ENCODE data around the gene VWA3A. TPM values are rescaled to one million over a fixed set of nuclear protein-coding genes. Genes with fewer than 3 reads are reported as not detected.
A peak's percentile ranks its signal among the peaks of the same experiment; 100 is the strongest.
"Not testable (repeated sequence)": the region's sequence is repeated elsewhere in the genome, so short reads cannot be mapped to it uniquely, and the experiment has no call there.

Gene VWA3A
- total and polyA plus RNA-seq, 3 experiments from 2014 or later, result 0.04 to 0.16 TPM; not detected in 1

GRCh38 chr16:22117609-22118008, 25.3 kb downstream of the VWA3A start:
- ChIA-PET POLR2A (no interaction called here), CTCF (no interaction called here)
- no peaks in the 10 kb centered on the region for H3K4me1 ChIP-seq (ENCODE audit: insufficient read depth, low read length)
- no peaks in the 10 kb centered on the region for H3K4me1 Mint-ChIP-seq
- no peaks in the 10 kb centered on the region for H3K36me3 ChIP-seq (ENCODE audit: insufficient read depth, low read length)
- H3K4me3 ChIP-seq (ENCODE audit: low read length), result no peak overlapping the region
- H3K4me3 Mint-ChIP-seq, result no peak overlapping the region
- no peaks in the 10 kb centered on the region for H3K9me3 Mint-ChIP-seq
- no peaks in the 10 kb centered on the region for H3K27me3 ChIP-seq (ENCODE audit: insufficient read depth, low read length, poor library complexity, severe bottlenecking)
- no peaks in the 10 kb centered on the region for H3K9me3 ChIP-seq (ENCODE audit: low read length)
- H3K27ac ChIP-seq (ENCODE audit: low read depth, low read length), result no peak overlapping the region
- H3K36me3 Mint-ChIP-seq, result no peaks in the 10 kb centered on the region
- no peak overlapping the region for H3K27ac Mint-ChIP-seq
- DNase-seq, result no peak
- H3K27me3 Mint-ChIP-seq, result peaks cover 0 to 2% of the 10 kb centered on the region in 2 donors

DNA sequence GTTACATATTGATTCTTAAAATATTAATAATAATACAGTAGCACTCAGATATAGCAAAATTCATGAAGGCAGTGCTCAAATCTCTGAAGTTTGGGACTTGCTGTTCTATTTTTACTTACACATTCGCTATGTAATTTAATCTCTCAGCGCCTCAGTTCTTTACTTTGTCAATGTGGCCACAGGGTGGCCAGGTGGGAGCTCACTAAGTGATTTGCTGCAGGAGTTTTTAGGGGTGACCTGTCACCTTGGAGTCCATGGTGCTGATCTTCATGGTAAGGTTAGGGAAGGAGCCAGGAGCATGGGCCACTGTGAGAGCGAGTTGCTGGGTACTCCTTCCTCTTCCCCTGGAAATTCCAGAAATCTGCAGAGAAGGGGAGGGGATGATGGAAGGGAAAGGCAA, 28.1 kb downstream of the VWA3A start:
- Histone ChIP-seq H3K4me3 (ENCODE audit: low read length) (no peak overlapping the region), H3K9me3 (ENCODE audit: low read length) (no peaks in the 10 kb centered on the region), H3K4me1 (ENCODE audit: insufficient read depth, low read length) (no peaks in the 10 kb centered on the region), H3K27ac (ENCODE audit: low read depth, low read length) (no peak overlapping the region), H3K36me3 (ENCODE audit: insufficient read depth, low read length) (no peaks in the 10 kb centered on the region), H3K27me3 (ENCODE audit: insufficient read depth, low read length, poor library complexity, severe bottlenecking) (no peaks in the 10 kb centered on the region)
- ChIA-PET POLR2A (no interaction called here), CTCF (interaction anchor here (1.0 kb wide), 2 partner anchors 14 to 43 kb away, joined by 3 read pairs; no protein-coding TSS in a partner anchor)
- no peaks in the 10 kb centered on the region for H3K36me3 Mint-ChIP-seq
- H3K9me3 Mint-ChIP-seq, result no peaks in the 10 kb centered on the region
- H3K4me1 Mint-ChIP-seq, result no peaks in the 10 kb centered on the region
- DNase-seq, result no peak
- H3K27me3 Mint-ChIP-seq, result peaks cover 0 to 2% of the 10 kb centered on the region in 2 donors
- H3K4me3 Mint-ChIP-seq, result no peak overlapping the region
- no peak overlapping the region for H3K27ac Mint-ChIP-seq

GRCh38 chr16:22122239-22122638, 29.9 kb downstream of the VWA3A start:
- no peaks in the 10 kb centered on the region for H3K4me1 Mint-ChIP-seq
- CTCF ChIA-PET, result no interaction called here
- H3K4me3 Mint-ChIP-seq, result no peak overlapping the region
- peak overlapping the region in 1 of 8 donors; percentile 34 for H3K27ac Mint-ChIP-seq
- H3K27ac ChIP-seq (ENCODE audit: low read depth, low read length), result no peak overlapping the region
- no peaks in the 10 kb centered on the region for H3K36me3 Mint-ChIP-seq
- no peak overlapping the region for H3K4me3 ChIP-seq (ENCODE audit: low read length)
- H3K27me3 Mint-ChIP-seq, result peaks cover 0 to 5% of the 10 kb centered on the region in 2 donors
- POLR2A ChIA-PET, result no interaction called here
- H3K9me3 Mint-ChIP-seq, result no peaks in the 10 kb centered on the region
- H3K27me3 ChIP-seq (ENCODE audit: insufficient read depth, low read length, poor library complexity, severe bottlenecking), result no peaks in the 10 kb centered on the region
- H3K9me3 ChIP-seq (ENCODE audit: low read length), result no peaks in the 10 kb centered on the region
- no peak for DNase-seq
- H3K4me1 ChIP-seq (ENCODE audit: insufficient read depth, low read length), result no peaks in the 10 kb centered on the region
- H3K36me3 ChIP-seq (ENCODE audit: insufficient read depth, low read length), result no peaks in the 10 kb centered on the region

GRCh38 chr16:22123146-22123545, 30.8 kb downstream of the VWA3A start:
- Histone ChIP-seq H3K4me3 (ENCODE audit: low read length) (no peak overlapping the region), H3K9me3 (ENCODE audit: low read length) (no peaks in the 10 kb centered on the region), H3K27me3 (ENCODE audit: insufficient read depth, low read length, poor library complexity, severe bottlenecking) (no peaks in the 10 kb centered on the region), H3K27ac (ENCODE audit: low read depth, low read length) (no peak overlapping the region), H3K36me3 (ENCODE audit: insufficient read depth, low read length) (no peaks in the 10 kb centered on the region), H3K4me1 (ENCODE audit: insufficient read depth, low read length) (no peaks in the 10 kb centered on the region)
- H3K36me3 Mint-ChIP-seq, result peaks cover 0 to 5% (median 0%) of the 10 kb centered on the region in 3 donors
- no peak overlapping the region for H3K27ac Mint-ChIP-seq
- peaks cover 5% of the 10 kb centered on the region in 2 donors for H3K27me3 Mint-ChIP-seq
- peaks cover 0 to 3% (median 0%) of the 10 kb centered on the region in 5 donors for H3K9me3 Mint-ChIP-seq
- no peaks in the 10 kb centered on the region for H3K4me1 Mint-ChIP-seq
- ChIA-PET POLR2A (no interaction called here), CTCF (no interaction called here)
- DNase-seq, result no peak
- no peak overlapping the region for H3K4me3 Mint-ChIP-seq

DNA sequence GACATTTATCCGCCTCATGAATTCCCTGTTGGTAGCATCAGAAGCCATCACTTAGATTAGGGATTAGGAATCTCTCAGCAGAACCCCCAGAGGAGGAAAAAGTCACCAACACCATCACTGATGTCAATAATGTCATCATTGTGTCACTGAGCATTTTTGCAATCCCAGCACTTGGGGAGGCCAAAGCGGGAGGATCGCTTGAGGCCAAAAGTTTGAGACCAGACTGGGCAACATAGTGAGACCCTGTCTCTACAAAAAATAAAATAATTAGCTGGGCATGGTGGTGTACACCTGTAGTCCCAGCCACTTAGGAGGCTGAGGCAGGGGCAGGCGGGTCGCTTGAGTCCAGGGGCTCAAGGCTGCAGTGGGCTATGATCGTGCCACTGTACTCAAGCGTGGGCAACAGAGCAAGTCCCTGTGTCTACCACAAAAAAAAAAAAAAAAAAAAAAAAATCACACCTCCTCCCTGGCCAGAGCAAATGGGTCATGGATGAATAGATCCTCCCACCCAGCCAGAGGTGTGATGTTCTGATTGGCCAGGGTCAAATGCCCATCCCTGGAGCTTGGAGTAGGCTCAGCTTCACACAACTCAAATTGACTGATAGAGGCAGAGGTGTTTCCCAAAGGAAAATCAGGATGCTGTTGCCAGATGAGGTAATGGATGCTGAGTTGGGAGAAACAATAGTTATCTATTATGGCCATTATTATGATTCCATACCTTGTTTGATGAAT, 31.6 kb downstream of the VWA3A start:
- ChIA-PET CTCF (no interaction called here), POLR2A (no interaction called here)
- no peaks in the 10 kb centered on the region for H3K4me1 Mint-ChIP-seq
- H3K36me3 ChIP-seq (ENCODE audit: insufficient read depth, low read length), result no peaks in the 10 kb centered on the region
- H3K4me3 Mint-ChIP-seq, result no peak overlapping the region
- peaks cover 0 to 11% (median 0%) of the 10 kb centered on the region in 3 donors for H3K36me3 Mint-ChIP-seq
- H3K9me3 Mint-ChIP-seq, result peaks cover 0 to 3% (median 0%) of the 10 kb centered on the region in 5 donors
- no peaks in the 10 kb centered on the region for H3K27me3 ChIP-seq (ENCODE audit: insufficient read depth, low read length, poor library complexity, severe bottlenecking)
- no peak overlapping the region for H3K27ac ChIP-seq (ENCODE audit: low read depth, low read length)
- no peaks in the 10 kb centered on the region for H3K9me3 ChIP-seq (ENCODE audit: low read length)
- H3K4me1 ChIP-seq (ENCODE audit: insufficient read depth, low read length), result no peaks in the 10 kb centered on the region
- DNase-seq, result no peak
- H3K4me3 ChIP-seq (ENCODE audit: low read length), result no peak overlapping the region
- H3K27me3 Mint-ChIP-seq, result peaks cover 5 to 11% of the 10 kb centered on the region in 2 donors
- H3K27ac Mint-ChIP-seq, result no peak overlapping the region

DNA sequence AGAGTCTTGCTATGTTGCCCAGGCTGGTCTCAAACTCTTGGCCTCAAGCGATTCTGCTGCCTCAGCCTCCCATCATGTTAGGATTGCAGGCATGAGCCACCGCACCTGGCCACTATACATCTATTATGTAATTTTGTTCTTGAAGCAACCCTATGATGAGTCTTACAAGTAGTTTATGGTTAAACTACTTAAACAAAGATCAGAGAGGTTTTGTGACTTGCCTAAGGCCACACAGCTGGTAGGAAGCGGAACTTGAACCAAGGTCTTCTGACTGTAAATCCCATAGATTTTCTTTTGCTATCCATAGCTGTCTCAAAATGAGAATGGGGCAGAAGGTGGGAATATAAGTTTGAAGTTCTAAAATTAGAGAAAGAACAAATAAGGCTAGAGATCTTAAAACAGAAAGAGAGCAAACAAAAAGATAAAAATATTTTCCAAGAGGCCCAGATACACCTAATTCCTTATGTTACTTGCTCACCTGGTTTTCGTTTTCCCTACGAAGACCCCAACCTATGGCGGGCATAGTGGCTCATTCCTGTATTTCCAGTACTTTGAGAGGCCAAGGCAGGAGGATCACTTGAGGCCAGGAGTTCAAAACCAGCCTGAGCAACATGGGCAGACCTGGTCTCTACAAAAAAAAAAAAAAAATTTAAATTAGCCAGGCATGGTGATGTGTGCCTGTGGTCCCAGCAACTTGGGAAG, 32.4 kb downstream of the VWA3A start:
- Mint-ChIP-seq H3K4me3 (no peak overlapping the region), H3K27me3 (peaks cover 6 to 11% of the 10 kb centered on the region in 2 donors), H3K9me3 (peaks cover 0 to 3% (median 0%) of the 10 kb centered on the region in 5 donors), H3K4me1 (no peaks in the 10 kb centered on the region), H3K36me3 (peaks cover 0 to 11% (median 0%) of the 10 kb centered on the region in 3 donors), H3K27ac (no peak overlapping the region)
- Histone ChIP-seq H3K4me1 (ENCODE audit: insufficient read depth, low read length) (no peaks in the 10 kb centered on the region), H3K36me3 (ENCODE audit: insufficient read depth, low read length) (no peaks in the 10 kb centered on the region), H3K27ac (ENCODE audit: low read depth, low read length) (no peak overlapping the region), H3K9me3 (ENCODE audit: low read length) (no peaks in the 10 kb centered on the region), H3K27me3 (ENCODE audit: insufficient read depth, low read length, poor library complexity, severe bottlenecking) (no peaks in the 10 kb centered on the region), H3K4me3 (ENCODE audit: low read length) (no peak overlapping the region)
- no peak for DNase-seq
- ChIA-PET CTCF (no interaction called here), POLR2A (no interaction called here)

GRCh38 chr16:22126037-22126558, 33.8 kb downstream of the VWA3A start:
- DNase-seq, result no peak
- CTCF ChIA-PET, result no interaction called here
- Mint-ChIP-seq H3K9me3 (peaks cover 0 to 3% (median 0%) of the 10 kb centered on the region in 5 donors), H3K27me3 (peaks cover 6 to 11% of the 10 kb centered on the region in 2 donors), H3K4me3 (no peak overlapping the region), H3K4me1 (no peaks in the 10 kb centered on the region), H3K36me3 (peaks cover 0 to 11% (median 0%) of the 10 kb centered on the region in 3 donors), H3K27ac (no peak overlapping the region)
- Histone ChIP-seq H3K27me3 (ENCODE audit: insufficient read depth, low read length, poor library complexity, severe bottlenecking) (no peaks in the 10 kb centered on the region), H3K4me1 (ENCODE audit: insufficient read depth, low read length) (no peaks in the 10 kb centered on the region), H3K27ac (ENCODE audit: low read depth, low read length) (no peak overlapping the region), H3K4me3 (ENCODE audit: low read length) (no peak overlapping the region), H3K9me3 (ENCODE audit: low read length) (no peaks in the 10 kb centered on the region), H3K36me3 (ENCODE audit: insufficient read depth, low read length) (no peaks in the 10 kb centered on the region)
- POLR2A ChIA-PET, result no interaction called here

DNA sequence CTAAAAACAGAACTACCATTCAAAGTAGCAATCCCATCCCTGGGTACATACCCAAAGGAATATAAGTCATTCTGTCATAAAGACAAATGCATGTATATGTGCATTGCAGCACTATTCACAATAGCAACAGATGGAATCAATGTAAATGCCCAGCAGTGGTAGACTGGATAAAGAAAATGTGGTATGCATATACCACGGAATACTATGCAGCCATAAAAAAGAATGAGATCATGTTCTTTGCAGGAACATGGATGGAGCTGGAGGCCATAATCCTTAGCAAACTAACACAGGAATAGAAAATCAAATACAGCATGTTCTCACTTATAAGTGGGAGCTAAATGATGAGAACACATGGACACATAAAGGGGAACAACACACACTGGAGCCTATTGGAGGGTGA, 36.2 kb downstream of the VWA3A start:
- H3K9me3 Mint-ChIP-seq; H3K4me3 Mint-ChIP-seq; H3K36me3 ChIP-seq (ENCODE audit: insufficient read depth, low read length); H3K4me3 ChIP-seq (ENCODE audit: low read length); H3K4me1 ChIP-seq (ENCODE audit: insufficient read depth, low read length); H3K27ac Mint-ChIP-seq; H3K9me3 ChIP-seq (ENCODE audit: low read length); POLR2A ChIA-PET; H3K27me3 ChIP-seq (ENCODE audit: insufficient read depth, low read length, poor library complexity, severe bottlenecking); CTCF ChIA-PET; DNase-seq; H3K27ac ChIP-seq (ENCODE audit: low read depth, low read length); H3K4me1 Mint-ChIP-seq: not testable (repeated sequence)
- H3K27me3 Mint-ChIP-seq, result peaks cover 5 to 11% of the 10 kb centered on the region in 2 donors
- H3K36me3 Mint-ChIP-seq, result peaks cover 0 to 11% (median 0%) of the 10 kb centered on the region in 3 donors
